ENCODE measurements around the gene SH3BP5. TPM values are rescaled to one million over a fixed set of nuclear protein-coding genes. Genes with fewer than 3 reads are reported as not detected.

Gene SH3BP5
- total RNA-seq, 1 experiment from 2014 or later = 13.9 TPM

DNA sequence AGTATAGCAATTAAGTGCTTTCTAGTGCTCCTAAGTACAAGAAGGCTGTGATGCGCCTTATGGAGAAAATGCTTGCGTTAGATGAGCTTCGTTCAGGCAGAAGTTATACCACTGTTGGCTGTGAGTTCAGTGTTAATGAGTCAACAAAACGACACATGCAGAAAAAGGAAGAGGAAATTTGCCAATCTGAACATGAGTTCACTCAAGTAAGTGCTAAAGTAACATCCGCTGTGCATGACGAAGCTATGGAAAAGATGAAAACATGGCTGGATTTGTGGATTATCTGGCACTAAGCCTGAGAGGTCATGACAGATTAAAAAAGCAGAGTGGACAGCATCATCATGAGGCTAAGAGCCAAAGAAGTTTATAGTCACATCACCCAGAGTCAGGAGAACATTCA, 36.9 kb downstream of the SH3BP5 start:
- Histone ChIP-seq H3K4me2 (ENCODE audit: low read length) (no peak overlapping the region), H3K27me3 (ENCODE audit: insufficient read depth, low read length) (no peaks in the 10 kb centered on the region), H3K79me2 (ENCODE audit: insufficient read depth, low read length) (peaks cover 5% of the 10 kb centered on the region; the same call in 1 of the 2 replicates), H3K9ac (ENCODE audit: low read length) (no peak overlapping the region), H2AFZ (ENCODE audit: low read depth, low read length, poor library complexity, severe bottlenecking) (no peak overlapping the region), H3K4me3 (replicated peaks in 1 of 2; ENCODE audit: low read depth in 1 of 2, low read length in 2 of 2) (no peak overlapping the region), H3K27ac (ENCODE audit: low read depth, low read length) (no peak overlapping the region), H3K4me1 (ENCODE audit: control insufficient read depth in 1 of 2, insufficient read depth in 2 of 2, low read length in 2 of 2) (peaks cover 4 to 5% of the 10 kb centered on the region in 2 experiments), H4K20me1 (ENCODE audit: insufficient read depth) (no peaks in the 10 kb centered on the region), H3K9me3 (ENCODE audit: control insufficient read depth in 1 of 2, insufficient read depth in 1 of 2, low read depth in 1 of 2, low read length in 2 of 2) (no peaks in the 10 kb centered on the region), H3K9me2 (ENCODE audit: insufficient read depth) (no peaks in the 10 kb centered on the region), H3K36me3 (ENCODE audit: control insufficient read depth in 1 of 2, insufficient read depth in 2 of 2, low read length in 2 of 2) (no peaks in the 10 kb centered on the region)
- ChIA-PET CTCF (interaction anchor here (1.2 kb wide), 1 partner anchor 41 kb away, joined by 4 read pairs; no protein-coding TSS in a partner anchor), POLR2A (no interaction called here), RAD21 (ENCODE audit: low non-redundant PET in 1 of 2, low total read pairs in 2 of 2, uncharacterized antibody in 2 of 2, unreplicated experiment in 2 of 2) (no interaction called here)
- no peak for TF ChIP-seq EZH2phosphoT487 (IDR thresholded peaks at IDR 0.05; ENCODE audit: borderline replicate concordance)
- TF ChIP-seq RAD21 (IDR thresholded peaks at IDR 0.05; ENCODE audit: low read depth) = no peak
- TF ChIP-seq ZNF274 (IDR thresholded peaks at IDR 0.05; ENCODE audit: low read depth, low read length) = no peak
- no peak for TF ChIP-seq POLR2A (IDR thresholded peaks at IDR 0.05; ENCODE audit: borderline replicate concordance, extremely low read depth, insufficient read depth, insufficient read length)
- no peak for TF ChIP-seq SP1 (IDR thresholded peaks at IDR 0.05; ENCODE audit: low read depth)
- TF ChIP-seq, protein P1, sequence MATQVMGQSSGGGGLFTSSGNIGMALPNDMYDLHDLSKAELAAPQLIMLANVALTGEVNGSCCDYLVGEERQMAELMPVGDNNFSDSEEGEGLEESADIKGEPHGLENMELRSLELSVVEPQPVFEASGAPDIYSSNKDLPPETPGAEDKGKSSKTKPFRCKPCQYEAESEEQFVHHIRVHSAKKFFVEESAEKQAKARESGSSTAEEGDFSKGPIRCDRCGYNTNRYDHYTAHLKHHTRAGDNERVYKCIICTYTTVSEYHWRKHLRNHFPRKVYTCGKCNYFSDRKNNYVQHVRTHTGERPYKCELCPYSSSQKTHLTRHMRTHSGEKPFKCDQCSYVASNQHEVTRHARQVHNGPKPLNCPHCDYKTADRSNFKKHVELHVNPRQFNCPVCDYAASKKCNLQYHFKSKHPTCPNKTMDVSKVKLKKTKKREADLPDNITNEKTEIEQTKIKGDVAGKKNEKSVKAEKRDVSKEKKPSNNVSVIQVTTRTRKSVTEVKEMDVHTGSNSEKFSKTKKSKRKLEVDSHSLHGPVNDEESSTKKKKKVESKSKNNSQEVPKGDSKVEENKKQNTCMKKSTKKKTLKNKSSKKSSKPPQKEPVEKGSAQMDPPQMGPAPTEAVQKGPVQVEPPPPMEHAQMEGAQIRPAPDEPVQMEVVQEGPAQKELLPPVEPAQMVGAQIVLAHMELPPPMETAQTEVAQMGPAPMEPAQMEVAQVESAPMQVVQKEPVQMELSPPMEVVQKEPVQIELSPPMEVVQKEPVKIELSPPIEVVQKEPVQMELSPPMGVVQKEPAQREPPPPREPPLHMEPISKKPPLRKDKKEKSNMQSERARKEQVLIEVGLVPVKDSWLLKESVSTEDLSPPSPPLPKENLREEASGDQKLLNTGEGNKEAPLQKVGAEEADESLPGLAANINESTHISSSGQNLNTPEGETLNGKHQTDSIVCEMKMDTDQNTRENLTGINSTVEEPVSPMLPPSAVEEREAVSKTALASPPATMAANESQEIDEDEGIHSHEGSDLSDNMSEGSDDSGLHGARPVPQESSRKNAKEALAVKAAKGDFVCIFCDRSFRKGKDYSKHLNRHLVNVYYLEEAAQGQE (IDR thresholded peaks at IDR 0.05; ENCODE audit: low read depth) = no peak
- no peak for ATAC-seq
- no TSS peak for BruUV-seq (replicated peaks)
- no peak for DNase-seq (ENCODE audit: low read depth, low spot score)
- intact Hi-C loops (cut with micrococcal nuclease) = no loop called here

DNA sequence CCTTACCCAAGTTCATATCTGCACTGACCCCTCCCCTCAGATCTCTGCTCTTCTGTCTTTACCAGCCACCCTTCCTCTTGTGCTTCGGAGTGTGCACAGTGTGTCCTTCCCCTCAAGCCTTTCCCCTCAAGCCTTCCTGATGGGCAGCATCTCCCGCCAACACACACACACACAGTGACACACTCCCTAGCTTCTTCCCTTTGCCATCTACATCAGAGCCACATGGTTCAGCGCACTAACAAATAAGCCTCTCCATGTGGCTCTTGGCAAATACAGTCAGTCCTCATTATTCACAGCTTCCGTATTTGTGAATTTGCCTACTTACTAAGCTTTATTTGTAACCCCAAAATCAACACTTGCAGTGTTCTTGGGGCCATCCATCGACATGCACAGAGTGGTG, 37.5 kb downstream of the SH3BP5 start:
- H3K9me3 ChIP-seq (ENCODE audit: control insufficient read depth in 1 of 2, insufficient read depth in 1 of 2, low read depth in 1 of 2, low read length in 2 of 2) = no peaks in the 10 kb centered on the region
- no TSS peak for BruUV-seq (replicated peaks)
- DNase-seq (ENCODE audit: low read depth, low spot score) (no peak), ATAC-seq (no peak)
- RAD21 ChIA-PET (ENCODE audit: low non-redundant PET in 1 of 2, low total read pairs in 2 of 2, uncharacterized antibody in 2 of 2, unreplicated experiment in 2 of 2) = no interaction called here
- no peaks in the 10 kb centered on the region for H3K27me3 ChIP-seq (ENCODE audit: insufficient read depth, low read length)
- H3K4me3 ChIP-seq (replicated peaks in 1 of 2; ENCODE audit: low read depth in 1 of 2, low read length in 2 of 2) = no peak overlapping the region
- no peak overlapping the region for H3K9ac ChIP-seq (ENCODE audit: low read length)
- no peaks in the 10 kb centered on the region; a peak in 1 of 4 replicates for H3K4me1 ChIP-seq (ENCODE audit: control insufficient read depth in 1 of 2, insufficient read depth in 2 of 2, low read length in 2 of 2)
- H2AFZ ChIP-seq (ENCODE audit: low read depth, low read length, poor library complexity, severe bottlenecking) = no peak overlapping the region
- intact Hi-C loops (cut with micrococcal nuclease) = no loop called here
- H3K9me2 ChIP-seq (ENCODE audit: insufficient read depth) = no peaks in the 10 kb centered on the region
- POLR2A ChIA-PET = no interaction called here
- CTCF ChIA-PET = interaction anchor here (1.2 kb wide), 1 partner anchor 42 kb away, joined by 4 read pairs; no protein-coding TSS in a partner anchor
- H3K36me3 ChIP-seq (ENCODE audit: control insufficient read depth in 1 of 2, insufficient read depth in 2 of 2, low read length in 2 of 2) = no peaks in the 10 kb centered on the region
- H3K79me2 ChIP-seq (ENCODE audit: insufficient read depth, low read length) = peaks cover 5% of the 10 kb centered on the region; the same call in 1 of the 2 replicates
- no peak overlapping the region for H3K27ac ChIP-seq (ENCODE audit: low read depth, low read length)
- H3K4me2 ChIP-seq (ENCODE audit: low read length) = no peak overlapping the region
- TF ChIP-seq EZH2 (IDR thresholded peaks at IDR 0.05) (no peak), TCF7L2 (IDR thresholded peaks at IDR 0.05; ENCODE audit: borderline replicate concordance, extremely low read depth, insufficient read depth, insufficient read length) (no peak), YY1 (IDR thresholded peaks at IDR 0.05; ENCODE audit: extremely low read depth, insufficient replicate concordance, low read depth, low read length) (no peak), RAD21 (IDR thresholded peaks at IDR 0.05; ENCODE audit: low read depth) (no peak), POLR2AphosphoS5 (IDR thresholded peaks at IDR 0.05; ENCODE audit: low read depth, low read length) (no peak), SIN3A (IDR thresholded peaks at IDR 0.05; ENCODE audit: low read depth) (no peak), CEBPB (IDR thresholded peaks at IDR 0.05; ENCODE audit: low read depth) (no peak), FOSL1 (IDR thresholded peaks at IDR 0.05; ENCODE audit: low read depth) (no peak), EZH2phosphoT487 (IDR thresholded peaks at IDR 0.05; ENCODE audit: borderline replicate concordance) (no peak)
- TF ChIP-seq, protein P2, sequence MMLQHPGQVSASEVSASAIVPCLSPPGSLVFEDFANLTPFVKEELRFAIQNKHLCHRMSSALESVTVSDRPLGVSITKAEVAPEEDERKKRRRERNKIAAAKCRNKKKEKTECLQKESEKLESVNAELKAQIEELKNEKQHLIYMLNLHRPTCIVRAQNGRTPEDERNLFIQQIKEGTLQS (IDR thresholded peaks at IDR 0.05) = no peak
- H4K20me1 ChIP-seq (ENCODE audit: insufficient read depth) = no peaks in the 10 kb centered on the region
